Liver (tissue), 9 donors: ENCODE results near the gene HIVEP2. TPM values are rescaled to one million over a fixed set of nuclear protein-coding genes. Genes with fewer than 3 reads are reported as not detected.

Experiments
- DNase-seq: peaks from one replicate; pipeline ENCODE4 v3.0.0-alpha.2; 2017; ENCODE audit warnings: low spot score
- H3K27ac ChIP-seq, 2 donors: one replicate each; pipeline ENCODE4 v1.7.0; 2013; ENCODE audit warnings: inconsistent platforms in 2 of 2, low read length in 2 of 2, control low read depth in 1 of 2, low read depth in 1 of 2, mild to moderate bottlenecking in 1 of 2
- H3K27me3 ChIP-seq, 4 donors: one replicate each; pipeline versions ENCODE4 v1.6.1 to v1.7.0; 2013; ENCODE audit warnings: low read length in 3 of 4, inconsistent platforms in 1 of 4, mild to moderate bottlenecking in 1 of 4, moderate library complexity in 1 of 4; ENCODE audit not compliant: control insufficient read depth in 4 of 4, insufficient read depth in 4 of 4
- H3K36me3 ChIP-seq, 4 donors: one replicate each; pipeline versions ENCODE4 v1.6.1 to v1.7.0; 2013; ENCODE audit warnings: low read length in 3 of 4, mild to moderate bottlenecking in 3 of 4, low read depth in 1 of 4, moderate library complexity in 1 of 4; ENCODE audit not compliant: control insufficient read depth in 4 of 4, insufficient read depth in 3 of 4
- H3K4me1 ChIP-seq, 4 donors: one replicate each; pipeline versions ENCODE4 v1.6.1 to v1.7.0; 2013; ENCODE audit warnings: low read length in 3 of 4, mild to moderate bottlenecking in 3 of 4, moderate library complexity in 1 of 4; ENCODE audit not compliant: control insufficient read depth in 4 of 4, insufficient read depth in 4 of 4
- H3K4me3 ChIP-seq, 3 donors: one replicate each; pipeline versions ENCODE4 v1.6.1 to v1.7.0; 2013; ENCODE audit warnings: low read length in 3 of 3, control low read depth in 1 of 3, low read depth in 1 of 3, mild to moderate bottlenecking in 1 of 3
- H3K9ac ChIP-seq, 2 donors: one replicate each; pipeline ENCODE4 v1.7.0; 2013; ENCODE audit warnings: low read length in 2 of 2, mild to moderate bottlenecking in 2 of 2, moderate library complexity in 2 of 2, control low read depth in 1 of 2, low read depth in 1 of 2
- H3K9me3 ChIP-seq, 4 donors: one replicate each; pipeline versions ENCODE4 v1.6.1 to v1.7.0; 2013; ENCODE audit warnings: low read length in 3 of 4; ENCODE audit not compliant: control insufficient read depth in 4 of 4
- ATF3 ChIP-seq: IDR thresholded peaks from 2 replicates; pipeline ENCODE4 v1.6.1; 2016; ENCODE audit warnings: antibody characterized with exemption
- EGR1 ChIP-seq, 2 donors: IDR thresholded peaks; 2 replicates each; pipeline ENCODE4 v1.6.1; 2016 to 2018; ENCODE audit warnings: antibody characterized with exemption in 2 of 2, low read depth in 2 of 2
- FOXA2 ChIP-seq: IDR thresholded peaks from 2 replicates; pipeline ENCODE4 v1.6.1; 2016; ENCODE audit warnings: antibody characterized with exemption
- GABPA ChIP-seq, 2 donors: IDR thresholded peaks in 1 of 2; conservative IDR thresholded peaks in 1 of 2; 2 replicates each; pipeline ENCODE4 v1.6.1; 2016; ENCODE audit warnings: antibody characterized with exemption in 2 of 2, mild to moderate bottlenecking in 1 of 2, moderate library complexity in 1 of 2
- HNF4A ChIP-seq, 2 donors: conservative IDR thresholded peaks; 2 replicates each; pipeline ENCODE4 v1.6.1; 2016; ENCODE audit warnings: antibody characterized with exemption in 2 of 2, mild to moderate bottlenecking in 2 of 2
- HNF4G ChIP-seq: IDR thresholded peaks from 2 replicates; pipeline ENCODE4 v1.6.1; 2016; ENCODE audit warnings: antibody characterized with exemption
- JUND ChIP-seq, 2 donors: IDR thresholded peaks; 2 replicates each; pipeline ENCODE4 v1.6.1; 2016; ENCODE audit warnings: antibody characterized with exemption in 2 of 2
- NR2F2 ChIP-seq: IDR thresholded peaks from 2 replicates; pipeline ENCODE4 v1.6.1; 2016; ENCODE audit warnings: antibody characterized with exemption
- RAD21 ChIP-seq, 2 donors: IDR thresholded peaks; 2 replicates each; pipeline ENCODE4 v1.6.1; 2016; ENCODE audit warnings: antibody characterized with exemption in 2 of 2, mild to moderate bottlenecking in 2 of 2
- REST ChIP-seq: IDR thresholded peaks from 2 replicates; pipeline ENCODE4 v1.6.1; 2016; ENCODE audit warnings: antibody characterized with exemption, mild to moderate bottlenecking
- RXRA ChIP-seq, 2 donors: IDR thresholded peaks; 2 replicates each; pipeline ENCODE4 v1.6.1; 2017 to 2018; ENCODE audit warnings: antibody characterized with exemption in 2 of 2, mild to moderate bottlenecking in 1 of 2
- SP1 ChIP-seq: IDR thresholded peaks from 2 replicates; pipeline ENCODE4 v1.6.1; 2018; ENCODE audit warnings: antibody characterized with exemption, mild to moderate bottlenecking
- TAF1 ChIP-seq: conservative IDR thresholded peaks from 2 replicates; pipeline ENCODE4 v1.6.1; 2016; ENCODE audit warnings: antibody characterized with exemption, mild to moderate bottlenecking
- YY1 ChIP-seq: IDR thresholded peaks from 2 replicates; pipeline ENCODE4 v1.6.1; 2016; ENCODE audit warnings: antibody characterized with exemption, mild to moderate bottlenecking
- WGBS: extraction: QIAGEN DNeasy Blood & Tissue Kit; methylation state at CpG from one replicate; pipeline ENCODE4 v1.1.7; 2013; 5-methylcytosine and 5-hydroxymethylcytosine counted together
- polyA plus RNA-seq, 2 donors: library from polyadenylated mRNA; stranded (reverse) in 1 of 2; unstranded in 1 of 2; fragments of 200-250 nt in 1 of 2; fragments of >200 nt in 1 of 2; fragmentation: Nextera tagmentation in 1 of 2; extraction: Ambion mirVana in 1 of 2; gene quantifications; one replicate each; pipeline versions ENCODE4 v1.2.1 to v1.2.3, GENCODE V29; 2013 to 2015
- total RNA-seq, 2 donors: library from RNA; depleted of rRNA; stranded (reverse); fragments of >200 nt; gene quantifications; one replicate each; pipeline ENCODE4 v1.2.3, GENCODE V29; 2014
- TF ChIP-seq, protein P1 (sequence below): IDR thresholded peaks from 2 replicates; pipeline ENCODE4 v1.6.1; 2016; ENCODE audit warnings: antibody characterized with exemption
- TF ChIP-seq, protein P2 (sequence below): fragments of 150-350 bp; IDR thresholded peaks from 2 replicates; pipeline ENCODE4 v1.5.1; 2017; ENCODE audit warnings: improper control_type of control experiment, low read depth, low read length; ENCODE audit not compliant: missing input control
- TF ChIP-seq, protein P3 (sequence below): IDR thresholded peaks from 2 replicates; pipeline ENCODE4 v1.6.1; 2016; ENCODE audit warnings: antibody characterized with exemption
- donor health status: healthy.
- donor health status: healthy.
- donor health status: healthy.
- donor health status: healthy.
- donor health status: healthy.

HIVEP2 gene
- total and polyA plus RNA-seq, 4 donors: 0.82 to 6.6 (median 1.3) TPM

DNA sequence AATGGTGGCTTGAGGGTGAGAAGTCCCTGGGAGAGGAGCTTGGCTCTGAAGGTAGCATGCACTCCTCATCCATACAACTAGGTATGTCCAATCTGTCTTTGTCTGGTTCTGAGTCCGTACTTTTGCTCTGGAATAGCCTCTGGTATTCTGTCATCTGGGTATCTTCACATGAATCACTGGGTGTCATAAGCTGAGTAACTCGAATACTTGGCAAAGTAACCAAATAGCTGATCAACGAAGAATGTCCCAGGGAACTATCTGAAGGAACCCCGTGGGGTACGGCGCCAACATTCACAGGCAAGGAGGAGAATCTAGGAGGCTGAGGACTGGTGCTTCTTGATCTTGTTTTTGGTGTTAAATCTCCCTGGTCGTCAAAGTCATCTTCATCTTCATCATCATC is 184.8 kb downstream of the HIVEP2 start:
- Histone ChIP-seq H3K4me1 (no peaks in the 10 kb centered on the region), H3K4me3 (no peak overlapping the region), H3K36me3 (peaks cover 0 to 30% (median 27%) of the 10 kb centered on the region in 4 donors), H3K9me3 (no peaks in the 10 kb centered on the region), H3K9ac (no peak overlapping the region), H3K27ac (no peak overlapping the region), H3K27me3 (no peaks in the 10 kb centered on the region)
- DNase-seq: no peak
- TF ChIP-seq SP1: no peak
- no peak for TF ChIP-seq REST
- no peak for TF ChIP-seq JUND (IDR thresholded peaks at IDR 0.05)
- no peak for TF ChIP-seq HNF4A (conservative IDR thresholded peaks at IDR 0.05)
- TF ChIP-seq FOXA2: no peak
- TF ChIP-seq, protein P1, sequence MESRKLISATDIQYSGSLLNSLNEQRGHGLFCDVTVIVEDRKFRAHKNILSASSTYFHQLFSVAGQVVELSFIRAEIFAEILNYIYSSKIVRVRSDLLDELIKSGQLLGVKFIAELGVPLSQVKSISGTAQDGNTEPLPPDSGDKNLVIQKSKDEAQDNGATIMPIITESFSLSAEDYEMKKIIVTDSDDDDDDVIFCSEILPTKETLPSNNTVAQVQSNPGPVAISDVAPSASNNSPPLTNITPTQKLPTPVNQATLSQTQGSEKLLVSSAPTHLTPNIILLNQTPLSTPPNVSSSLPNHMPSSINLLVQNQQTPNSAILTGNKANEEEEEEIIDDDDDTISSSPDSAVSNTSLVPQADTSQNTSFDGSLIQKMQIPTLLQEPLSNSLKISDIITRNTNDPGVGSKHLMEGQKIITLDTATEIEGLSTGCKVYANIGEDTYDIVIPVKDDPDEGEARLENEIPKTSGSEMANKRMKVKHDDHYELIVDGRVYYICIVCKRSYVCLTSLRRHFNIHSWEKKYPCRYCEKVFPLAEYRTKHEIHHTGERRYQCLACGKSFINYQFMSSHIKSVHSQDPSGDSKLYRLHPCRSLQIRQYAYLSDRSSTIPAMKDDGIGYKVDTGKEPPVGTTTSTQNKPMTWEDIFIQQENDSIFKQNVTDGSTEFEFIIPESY: no peak
- no peak for TF ChIP-seq GABPA (IDR thresholded peaks at IDR 0.05 in 1 of 2, conservative IDR thresholded peaks at IDR 0.05 in 1 of 2)
- no peak for TF ChIP-seq RAD21 (IDR thresholded peaks at IDR 0.05)
- TF ChIP-seq, protein P2, sequence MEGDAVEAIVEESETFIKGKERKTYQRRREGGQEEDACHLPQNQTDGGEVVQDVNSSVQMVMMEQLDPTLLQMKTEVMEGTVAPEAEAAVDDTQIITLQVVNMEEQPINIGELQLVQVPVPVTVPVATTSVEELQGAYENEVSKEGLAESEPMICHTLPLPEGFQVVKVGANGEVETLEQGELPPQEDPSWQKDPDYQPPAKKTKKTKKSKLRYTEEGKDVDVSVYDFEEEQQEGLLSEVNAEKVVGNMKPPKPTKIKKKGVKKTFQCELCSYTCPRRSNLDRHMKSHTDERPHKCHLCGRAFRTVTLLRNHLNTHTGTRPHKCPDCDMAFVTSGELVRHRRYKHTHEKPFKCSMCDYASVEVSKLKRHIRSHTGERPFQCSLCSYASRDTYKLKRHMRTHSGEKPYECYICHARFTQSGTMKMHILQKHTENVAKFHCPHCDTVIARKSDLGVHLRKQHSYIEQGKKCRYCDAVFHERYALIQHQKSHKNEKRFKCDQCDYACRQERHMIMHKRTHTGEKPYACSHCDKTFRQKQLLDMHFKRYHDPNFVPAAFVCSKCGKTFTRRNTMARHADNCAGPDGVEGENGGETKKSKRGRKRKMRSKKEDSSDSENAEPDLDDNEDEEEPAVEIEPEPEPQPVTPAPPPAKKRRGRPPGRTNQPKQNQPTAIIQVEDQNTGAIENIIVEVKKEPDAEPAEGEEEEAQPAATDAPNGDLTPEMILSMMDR: no peak
- no peak for TF ChIP-seq HNF4G
- no peak for TF ChIP-seq TAF1
- TF ChIP-seq, protein P3, sequence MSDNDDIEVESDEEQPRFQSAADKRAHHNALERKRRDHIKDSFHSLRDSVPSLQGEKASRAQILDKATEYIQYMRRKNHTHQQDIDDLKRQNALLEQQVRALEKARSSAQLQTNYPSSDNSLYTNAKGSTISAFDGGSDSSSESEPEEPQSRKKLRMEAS: no peak
- TF ChIP-seq YY1: no peak
- no peak for TF ChIP-seq ATF3
- 97% methylated on average over 7 of the region's 7 CpGs for WGBS

DNA sequence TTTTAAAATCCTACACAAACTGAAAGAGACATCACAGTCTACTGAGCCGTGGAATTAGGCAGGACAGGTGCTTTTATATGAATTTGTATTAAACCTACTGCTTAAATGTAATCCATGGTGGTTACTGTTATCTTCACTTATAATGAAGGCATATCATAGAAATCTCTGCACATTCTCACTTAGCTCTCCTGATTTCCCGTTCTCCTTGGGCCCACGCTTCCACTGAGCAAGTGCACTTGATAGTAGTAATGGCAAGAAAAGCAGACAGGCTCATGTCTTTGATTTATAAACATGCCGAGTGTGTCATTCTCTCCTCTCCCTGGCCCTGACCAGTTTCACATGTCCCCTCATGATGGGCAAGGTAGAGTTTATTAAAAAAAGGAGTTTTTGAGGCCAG is 186.3 kb downstream of the HIVEP2 start:
- Histone ChIP-seq H3K36me3 (peaks cover 1 to 30% (median 27%) of the 10 kb centered on the region in 4 donors), H3K27me3 (no peaks in the 10 kb centered on the region), H3K9me3 (no peaks in the 10 kb centered on the region), H3K27ac (no peak overlapping the region), H3K4me3 (no peak overlapping the region), H3K9ac (no peak overlapping the region), H3K4me1 (no peaks in the 10 kb centered on the region)
- WGBS: 97% methylated on average over 4 of the region's 4 CpGs
- DNase-seq: no peak
- TF ChIP-seq SP1: no peak
- TF ChIP-seq YY1: no peak
- no peak for TF ChIP-seq REST
- TF ChIP-seq NR2F2: no peak
- TF ChIP-seq RXRA (IDR thresholded peaks at IDR 0.05): no peak
- no peak for TF ChIP-seq RAD21 (IDR thresholded peaks at IDR 0.05)
- TF ChIP-seq EGR1 (IDR thresholded peaks at IDR 0.05; ENCODE audit: low read depth in 2 of 2): no peak
- TF ChIP-seq, protein P2: no peak
- TF ChIP-seq FOXA2: no peak
- TF ChIP-seq, protein P3: no peak
- TF ChIP-seq JUND (IDR thresholded peaks at IDR 0.05): no peak
- no peak for TF ChIP-seq HNF4A (conservative IDR thresholded peaks at IDR 0.05)
- TF ChIP-seq ATF3: no peak
- no peak for TF ChIP-seq HNF4G
